IPS-NIHi7 (cell line): Measurements from ENCODE around the gene MAPK8.
A peak's percentile ranks its signal among the peaks of the same experiment; 100 is the strongest.

Experiments
- DNase-seq: peaks from one replicate; pipeline ENCODE4 v3.0.0; 2012; ENCODE audit warnings: mixed read lengths; ENCODE audit errors: extremely low spot score

MAPK8 gene

GRCh38 chr10:48384699-48384982, 78.2 kb downstream of the MAPK8 start:
- no peak for DNase-seq

GRCh38 chr10:48389272-48389671, 82.8 kb downstream of the MAPK8 start:
- DNase-seq: no peak

- no peak for DNase-seq
Measured at GRCh38 chr10:48389846-48390557, 83.5 kb downstream of the MAPK8 start.

- DNase-seq: no peak
Measured at GRCh38 chr10:48390558-48390871, 84.0 kb downstream of the MAPK8 start.

- DNase-seq: no peak
Measured at GRCh38 chr10:48390933-48391845, 84.7 kb downstream of the MAPK8 start.

- DNase-seq: no peak
Measured at GRCh38 chr10:48391994-48392393, 85.5 kb downstream of the MAPK8 start.

GRCh38 chr10:48398261-48398660, 91.8 kb downstream of the MAPK8 start:
- no peak for DNase-seq

DNA sequence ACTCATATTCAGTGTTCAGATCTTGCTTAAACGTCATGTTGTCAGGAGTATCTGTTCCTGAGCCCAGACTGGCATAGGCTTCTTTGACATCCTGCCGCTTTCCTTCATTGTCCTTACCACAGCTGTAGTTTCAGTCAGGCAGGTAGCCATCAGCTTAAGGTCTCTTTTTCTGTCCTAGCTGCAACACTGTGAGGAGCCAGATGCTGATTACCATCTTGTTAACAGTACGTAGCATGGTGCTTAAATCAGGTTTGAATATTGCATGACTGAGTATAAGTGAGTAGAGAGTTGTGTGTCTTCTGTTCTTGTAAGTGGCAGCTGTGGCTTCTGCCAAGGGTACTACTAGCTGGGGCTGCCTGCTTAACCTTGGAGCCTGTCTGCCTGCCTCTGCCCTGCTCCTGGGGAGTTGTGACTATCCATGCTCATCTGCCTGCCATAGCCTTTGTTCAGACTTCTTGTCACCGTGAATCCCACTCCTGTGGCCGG, 92.6 kb downstream of the MAPK8 start:
- DNase-seq: peak; percentile 10

- DNase-seq: no peak
Measured at GRCh38 chr10:48399551-48399950, 93.1 kb downstream of the MAPK8 start.

DNA sequence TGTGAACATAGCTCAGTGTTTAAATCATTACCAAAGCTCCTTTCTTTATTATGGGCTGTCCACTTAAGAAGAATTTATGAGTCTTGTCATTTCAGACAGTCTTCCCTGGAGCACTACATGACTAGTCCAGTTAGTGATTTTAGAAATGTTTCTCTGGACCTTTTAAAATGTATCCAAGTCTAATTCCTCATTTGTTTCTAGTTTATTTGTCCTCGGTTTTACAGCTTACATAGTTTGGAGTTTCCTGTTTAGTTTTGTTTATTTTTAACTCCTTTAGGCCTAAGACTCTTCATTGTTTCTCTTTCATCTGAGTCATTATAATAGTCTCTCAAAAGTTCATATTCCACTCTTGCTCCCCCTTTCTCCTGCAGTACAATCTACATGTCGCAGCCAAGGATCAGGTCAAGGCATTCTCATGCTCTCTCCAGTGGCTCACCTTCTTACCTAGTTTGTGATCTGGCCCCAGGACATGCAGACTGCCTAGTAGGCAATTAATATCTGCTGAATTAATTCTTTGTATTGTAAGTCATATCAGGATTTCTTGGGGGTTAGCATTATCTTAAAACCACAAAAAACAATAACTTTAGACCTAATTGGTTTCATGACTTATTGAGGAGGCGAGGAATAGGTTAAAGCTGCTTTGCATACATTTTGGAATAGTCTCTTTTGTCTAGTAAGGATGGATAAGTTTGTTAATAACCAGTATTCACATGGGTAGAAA, 93.8 kb downstream of the MAPK8 start:
- DNase-seq: no peak

DNA sequence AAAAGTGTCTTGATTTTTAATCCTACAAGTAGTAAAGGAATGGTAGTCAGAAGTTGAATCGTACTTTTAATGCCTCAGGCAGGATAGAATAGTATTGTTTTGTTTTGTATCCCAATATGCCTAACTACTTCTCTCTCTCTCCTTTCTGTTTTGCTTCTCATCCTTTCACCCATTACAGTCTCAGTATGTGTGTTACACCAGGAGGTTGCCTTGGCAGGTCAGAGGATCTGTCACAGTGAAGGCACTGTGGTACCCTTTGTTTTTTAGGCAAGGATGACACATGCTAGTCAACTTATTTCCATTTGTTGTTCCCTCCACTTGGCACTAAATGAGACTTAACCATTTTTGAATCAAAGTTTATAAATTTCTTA, 94.4 kb downstream of the MAPK8 start:
- DNase-seq: no peak

DNA sequence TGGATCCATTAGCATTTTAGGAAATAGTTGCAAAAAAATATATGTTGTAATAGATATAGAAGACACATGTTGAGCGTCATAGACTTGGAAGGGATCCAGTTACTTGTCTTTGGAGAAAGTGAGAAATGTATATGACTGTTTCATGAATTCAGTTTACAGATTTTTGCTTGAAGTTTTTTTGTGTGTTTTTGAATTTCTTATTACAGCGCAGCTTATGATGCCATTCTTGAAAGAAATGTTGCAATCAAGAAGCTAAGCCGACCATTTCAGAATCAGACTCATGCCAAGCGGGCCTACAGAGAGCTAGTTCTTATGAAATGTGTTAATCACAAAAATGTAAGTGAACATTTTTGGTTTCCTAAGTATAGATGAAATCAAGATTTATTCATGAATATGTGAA, 98.2 kb downstream of the MAPK8 start:
- DNase-seq: no peak

- DNase-seq: peak; percentile 32
Measured at GRCh38 chr10:48406204-48406603, 99.7 kb downstream of the MAPK8 start.

GRCh38 chr10:48406658-48407057, 100.2 kb downstream of the MAPK8 start:
- DNase-seq: no peak

- DNase-seq: no peak
Measured at GRCh38 chr10:48410503-48410902, 104.0 kb downstream of the MAPK8 start.

- DNase-seq: no peak
Measured at GRCh38 chr10:48411510-48411909, 105.0 kb downstream of the MAPK8 start.

- no peak for DNase-seq
Measured at GRCh38 chr10:48412081-48412480, 105.6 kb downstream of the MAPK8 start.

DNA sequence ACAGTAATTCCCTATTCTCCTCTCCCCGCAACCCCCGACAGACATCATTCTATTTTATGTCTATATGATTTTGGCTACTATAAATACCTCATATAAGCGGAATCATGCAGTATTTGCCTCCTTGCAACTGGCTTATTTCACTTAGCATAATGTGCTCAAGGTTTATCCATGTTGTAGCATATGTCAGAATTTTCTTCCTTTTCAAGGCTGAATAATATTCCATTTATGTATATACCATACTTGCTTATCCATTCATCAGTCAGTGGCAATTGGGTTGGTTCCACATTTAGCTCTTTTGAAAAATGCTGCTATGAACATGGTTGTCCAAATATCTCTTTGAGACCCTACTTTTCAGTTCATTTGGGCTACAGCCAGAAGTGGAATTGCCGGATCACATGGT, 106.5 kb downstream of the MAPK8 start:
- no peak for DNase-seq

DNA sequence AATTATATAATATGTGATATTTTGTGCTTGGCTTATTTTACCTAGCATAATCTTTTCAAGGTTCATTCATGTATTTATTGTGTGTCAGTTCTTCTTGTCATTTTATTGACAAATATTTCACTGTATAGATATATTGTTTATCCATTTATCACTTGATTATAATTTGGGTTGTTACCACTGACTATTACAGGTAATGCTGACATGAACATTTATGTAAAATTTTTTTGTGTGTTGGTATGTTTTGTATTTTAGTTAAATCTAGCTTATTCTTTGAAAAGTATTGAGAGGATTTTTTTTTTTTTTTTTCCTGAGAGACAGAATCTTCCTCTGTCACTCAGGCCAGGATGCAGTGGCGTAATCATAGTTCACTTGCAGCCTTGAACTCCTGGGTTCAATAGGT, 107.7 kb downstream of the MAPK8 start:
- DNase-seq: no peak

GRCh38 chr10:48414778-48415177, 108.3 kb downstream of the MAPK8 start:
- DNase-seq: no peak

GRCh38 chr10:48416584-48417232, 110.2 kb downstream of the MAPK8 start:
- no peak for DNase-seq

DNA sequence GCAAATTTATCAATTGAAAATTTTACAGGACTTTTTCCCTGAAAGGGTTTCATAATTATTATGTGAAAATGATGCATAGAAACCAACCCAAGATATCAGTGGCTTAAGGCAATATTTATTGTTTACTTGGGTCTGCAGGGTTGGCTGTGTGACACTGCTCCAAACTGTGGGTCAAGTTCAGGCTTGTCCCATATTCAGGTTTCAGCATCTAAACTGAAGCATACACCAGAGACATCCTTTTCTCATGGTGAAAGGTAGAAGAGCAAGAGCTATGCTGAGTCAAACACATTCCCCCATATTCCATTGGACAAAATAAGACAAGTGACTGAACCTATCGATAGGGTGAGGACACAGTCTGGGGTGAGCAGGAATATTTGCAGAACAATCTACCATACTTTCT, 110.9 kb downstream of the MAPK8 start:
- DNase-seq: no peak
